ENCODE data around the gene SPTBN1. TPM values are rescaled to one million over a fixed set of nuclear protein-coding genes. Genes with fewer than 3 reads are reported as not detected.

The SPTBN1 gene
- total RNA-seq, 1 experiment from 2014 or later, result 204 TPM

GRCh38 chr2:54476852-54477251, 20.7 kb downstream of the SPTBN1 start:
- Mint-ChIP-seq H3K27me3 (ENCODE audit: low read depth) (no peaks in the 10 kb centered on the region), H3K9me3 (no peaks in the 10 kb centered on the region), H3K4me3 (no peak overlapping the region), H3K4me1 (peaks cover 20% of the 10 kb centered on the region), H3K36me3 (no peaks in the 10 kb centered on the region), H3K27ac (no peak overlapping the region)
- ATAC-seq (no peak), DNase-seq (ENCODE audit: low spot score) (no peak)
- CTCF ChIA-PET, result no interaction called here
- POLR2A ChIA-PET, result interaction anchor here (0.6 kb wide), 1 partner anchor 376 kb away, joined by 3 read pairs; no protein-coding TSS in a partner anchor
- TF ChIP-seq AFF4 (CRISPR knock-in tag; IDR thresholded peaks at IDR 0.05; ENCODE audit: borderline replicate concordance), result no peak
- TF ChIP-seq ZNF532 (CRISPR knock-in tag; IDR thresholded peaks at IDR 0.05; ENCODE audit: borderline replicate concordance), result no peak
- TF ChIP-seq CREM (CRISPR knock-in tag; IDR thresholded peaks at IDR 0.05), result no peak

GRCh38 chr2:54477896-54478295, 21.8 kb downstream of the SPTBN1 start:
- H3K27ac Mint-ChIP-seq, result no peak overlapping the region

More at GRCh38 chr2:54477896-54478295, 21.8 kb downstream of the SPTBN1 start:
- Mint-ChIP-seq H3K4me3 (no peak overlapping the region), H3K36me3 (no peaks in the 10 kb centered on the region), H3K9me3 (no peaks in the 10 kb centered on the region), H3K27me3 (ENCODE audit: low read depth) (no peaks in the 10 kb centered on the region), H3K4me1 (peaks cover 20% of the 10 kb centered on the region)
- POLR2A ChIA-PET, result no interaction called here
- ATAC-seq, result no peak
- DNase-seq (ENCODE audit: low spot score), result no peak
- TF ChIP-seq ZNF263 (CRISPR knock-in tag; IDR thresholded peaks at IDR 0.05; ENCODE audit: low read depth), result no peak
- no peak for TF ChIP-seq OVOL2 (CRISPR knock-in tag; IDR thresholded peaks at IDR 0.05; ENCODE audit: borderline replicate concordance)
- TF ChIP-seq HMGA2 (CRISPR knock-in tag; IDR thresholded peaks at IDR 0.05), result no peak
- TF ChIP-seq PRDM15 (CRISPR knock-in tag; IDR thresholded peaks at IDR 0.05), result no peak
- TF ChIP-seq SP1 (CRISPR knock-in tag; conservative IDR thresholded peaks at IDR 0.05), result no peak
- no peak for TF ChIP-seq AR (CRISPR knock-in tag; IDR thresholded peaks at IDR 0.05)
- no peak for TF ChIP-seq ZNF425 (CRISPR knock-in tag; conservative IDR thresholded peaks at IDR 0.05)
- no peak for TF ChIP-seq FOXP4 (CRISPR knock-in tag; IDR thresholded peaks at IDR 0.05)
- CTCF ChIA-PET, result no interaction called here

Data from WTC11 (cell line).